GM21381 (cell line): Measurements from ENCODE around the gene MGST3.
"Not testable (repeated sequence)": the region's sequence is repeated elsewhere in the genome, so short reads cannot be mapped to it uniquely, and the experiment has no call there.

Source experiments
- ATAC-seq: cut with Tn5 transposase; IDR thresholded peaks from one replicate; pipeline ENCODE4 v1.9.1; 2021; ENCODE audit warnings: mild to moderate bottlenecking, moderate library complexity; ENCODE audit not compliant: unreplicated experiment

The MGST3 gene

DNA sequence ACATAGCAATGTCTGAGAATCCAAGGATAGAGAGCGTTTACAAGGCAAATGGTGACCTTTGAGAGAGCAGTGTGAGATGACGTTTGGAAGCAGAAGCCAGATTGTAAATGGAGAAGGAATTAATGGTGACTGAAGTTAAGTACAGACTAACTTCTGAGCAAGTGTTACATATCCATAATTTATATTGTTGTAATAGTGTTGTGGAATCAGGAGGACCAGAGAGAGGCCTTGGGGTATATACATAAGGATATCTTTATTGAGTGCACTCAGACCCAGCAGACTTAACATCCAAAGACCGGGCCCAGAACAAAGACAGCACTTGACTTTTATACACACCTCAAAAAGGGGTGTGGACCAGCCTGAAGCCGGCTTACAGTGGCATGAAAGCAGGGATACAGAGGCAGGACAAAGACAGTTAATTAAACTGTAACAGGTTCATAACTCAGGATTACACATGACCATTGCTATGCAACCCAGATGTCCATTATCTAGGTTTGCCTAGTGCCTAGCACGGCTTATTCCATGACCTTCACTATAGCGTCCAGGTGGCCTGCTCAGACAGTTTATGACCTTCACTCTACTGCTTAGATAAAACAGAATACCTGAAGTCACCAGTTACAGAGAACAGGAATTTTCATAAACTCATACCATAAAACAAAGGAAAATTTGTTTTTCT, 2.7 kb upstream of the MGST3 start:
- no peak for ATAC-seq

DNA sequence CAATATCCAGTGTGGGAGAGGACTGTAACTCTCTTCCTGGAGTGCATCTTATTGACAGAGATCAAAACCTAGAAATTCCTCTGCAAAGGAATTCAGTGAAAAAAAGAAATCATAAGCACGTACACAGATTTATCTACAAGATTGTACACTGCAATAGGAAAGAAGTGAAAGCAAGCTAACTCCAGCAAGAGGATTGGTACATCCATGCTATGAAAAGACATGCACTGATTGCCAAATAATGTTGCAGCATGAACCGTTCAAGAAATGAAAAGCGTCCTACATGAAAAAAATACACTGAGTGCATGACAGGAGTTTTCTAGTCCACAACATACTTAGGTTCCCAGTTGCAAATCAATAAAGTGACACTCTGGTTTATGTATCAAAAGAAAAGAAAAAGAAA, 1.9 kb upstream of the MGST3 start:
- no peak for ATAC-seq

DNA sequence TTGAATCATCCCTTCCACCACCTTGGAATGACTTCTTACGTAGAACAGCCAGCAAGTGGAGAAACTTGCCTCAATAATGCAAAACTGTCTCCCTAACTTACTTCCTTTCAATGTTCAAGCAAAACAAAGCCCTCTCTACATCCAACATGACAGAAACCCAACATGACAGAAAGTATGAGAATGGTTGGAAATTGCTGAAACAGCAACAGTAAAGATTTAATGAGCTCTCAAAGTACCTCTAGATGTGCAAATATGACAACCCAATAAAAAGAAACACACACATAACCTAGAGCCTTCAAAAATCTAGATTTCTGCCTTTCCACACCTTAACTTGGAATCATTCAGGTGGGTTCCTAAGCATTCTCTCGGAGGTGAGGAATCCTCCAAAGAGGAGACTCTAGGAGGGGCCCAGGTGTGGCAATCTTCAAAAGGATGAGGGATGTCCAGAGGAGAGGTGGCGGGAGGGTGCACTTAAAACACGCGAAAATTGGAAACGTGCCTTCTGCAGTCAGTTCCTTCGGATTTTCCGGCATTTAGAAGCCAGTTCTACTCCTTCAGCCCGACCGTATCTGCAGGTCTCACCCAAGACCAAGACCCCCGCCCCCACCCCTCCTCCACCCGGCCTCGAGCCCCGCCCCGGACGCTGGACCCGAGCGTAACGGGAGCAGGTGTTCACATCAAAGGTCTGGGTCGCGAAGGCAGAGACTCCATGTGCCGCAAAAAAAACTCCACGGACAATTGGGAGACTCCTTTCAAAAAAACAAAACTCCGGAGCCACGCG, 996 bp upstream of the MGST3 start:
- peak; percentile 0 for ATAC-seq

DNA sequence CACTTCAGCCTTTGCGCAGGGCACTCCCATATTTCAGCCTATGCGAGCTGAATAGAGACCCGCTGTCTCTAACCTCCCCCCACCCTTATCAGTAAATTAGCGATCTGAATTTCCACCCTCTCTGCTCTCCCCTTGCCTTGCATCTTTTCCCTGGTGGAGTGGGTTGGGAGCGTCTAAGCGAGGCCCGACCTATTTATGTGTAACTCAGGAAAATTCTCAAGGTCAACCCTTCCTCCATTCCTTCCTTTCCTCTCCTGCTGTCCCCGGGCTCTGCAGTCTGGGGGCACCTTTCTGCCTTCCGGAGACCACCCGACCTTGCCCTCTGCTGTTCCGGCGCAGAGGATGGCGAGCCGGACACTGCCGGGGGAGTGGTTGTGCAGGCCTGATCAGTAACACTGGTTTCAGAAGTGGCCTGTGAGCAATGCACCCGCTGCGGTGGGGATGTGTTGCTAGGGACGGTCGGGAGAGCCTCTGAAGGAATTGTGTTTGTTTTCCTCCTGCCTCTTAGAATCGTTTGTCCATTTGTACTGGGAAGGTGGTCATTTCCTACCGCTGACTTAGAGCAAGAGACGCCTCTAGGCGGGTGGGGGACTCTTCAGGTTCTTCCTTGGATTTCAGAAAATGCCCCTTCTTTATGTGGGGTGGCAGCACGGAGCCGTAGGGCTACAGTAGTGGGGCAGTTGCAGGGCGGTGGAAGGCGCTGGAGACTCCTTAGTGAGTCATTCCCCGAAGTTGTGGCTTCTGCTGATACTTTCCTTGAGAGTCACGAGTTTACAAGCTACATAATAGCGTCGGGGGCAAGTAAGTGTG, 513 bp downstream of the MGST3 start:
- peak; percentile 37 for ATAC-seq

DNA sequence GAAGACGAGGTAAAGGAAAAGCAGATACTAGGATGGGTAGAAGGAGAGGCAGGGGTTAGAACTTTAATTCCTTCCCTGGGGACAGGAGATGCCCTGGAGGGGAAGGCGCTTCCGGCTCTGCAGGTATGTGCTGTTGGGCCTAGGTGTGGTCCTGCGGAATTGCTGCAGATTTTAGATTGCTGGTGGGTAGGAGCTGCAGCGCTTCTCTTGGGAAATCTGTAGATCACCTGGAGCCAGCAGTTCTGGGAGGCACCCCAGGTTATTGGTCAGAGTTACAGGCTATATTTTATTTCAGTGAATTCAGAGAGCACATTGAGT, 1.1 kb downstream of the MGST3 start:
- ATAC-seq: no peak

DNA sequence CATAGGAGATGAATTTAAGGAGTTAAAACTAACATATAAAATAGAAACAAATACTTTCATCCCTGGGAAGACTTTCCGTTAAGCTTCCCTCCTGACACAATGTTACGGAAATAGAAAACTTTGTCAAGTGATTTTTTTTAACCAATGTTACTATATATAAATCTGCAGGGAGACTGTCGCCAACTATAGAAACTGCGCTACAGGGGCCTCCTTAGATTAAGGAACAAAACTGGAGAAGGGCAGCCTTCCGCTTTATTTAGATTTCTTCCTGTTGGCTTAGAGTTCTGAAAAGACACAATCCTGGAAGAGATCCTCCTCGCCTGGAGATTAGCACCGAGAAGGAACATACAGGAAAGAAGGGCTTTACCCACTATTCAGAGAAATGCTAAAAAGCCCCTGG, 1.5 kb downstream of the MGST3 start:
- ATAC-seq: no peak

DNA sequence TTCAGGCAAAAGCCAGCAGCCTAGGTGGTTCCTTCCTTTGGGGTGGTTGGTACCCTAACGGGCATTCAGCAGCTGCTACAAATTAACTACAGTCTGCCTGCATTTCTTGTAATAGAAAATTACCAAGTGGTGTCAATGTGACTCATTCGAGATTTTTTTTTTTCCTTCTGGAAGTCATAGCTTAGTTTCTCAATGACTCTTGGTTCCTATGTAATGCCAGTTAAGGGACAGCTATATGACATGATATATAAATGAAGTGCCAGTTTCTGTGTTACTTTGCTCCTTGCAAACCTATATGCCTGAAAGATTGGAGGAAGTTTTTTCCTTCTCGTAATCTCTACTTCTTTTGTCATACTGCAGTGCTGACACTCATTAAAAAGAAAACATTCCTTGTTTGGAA, 2.6 kb downstream of the MGST3 start:
- ATAC-seq: no peak

DNA sequence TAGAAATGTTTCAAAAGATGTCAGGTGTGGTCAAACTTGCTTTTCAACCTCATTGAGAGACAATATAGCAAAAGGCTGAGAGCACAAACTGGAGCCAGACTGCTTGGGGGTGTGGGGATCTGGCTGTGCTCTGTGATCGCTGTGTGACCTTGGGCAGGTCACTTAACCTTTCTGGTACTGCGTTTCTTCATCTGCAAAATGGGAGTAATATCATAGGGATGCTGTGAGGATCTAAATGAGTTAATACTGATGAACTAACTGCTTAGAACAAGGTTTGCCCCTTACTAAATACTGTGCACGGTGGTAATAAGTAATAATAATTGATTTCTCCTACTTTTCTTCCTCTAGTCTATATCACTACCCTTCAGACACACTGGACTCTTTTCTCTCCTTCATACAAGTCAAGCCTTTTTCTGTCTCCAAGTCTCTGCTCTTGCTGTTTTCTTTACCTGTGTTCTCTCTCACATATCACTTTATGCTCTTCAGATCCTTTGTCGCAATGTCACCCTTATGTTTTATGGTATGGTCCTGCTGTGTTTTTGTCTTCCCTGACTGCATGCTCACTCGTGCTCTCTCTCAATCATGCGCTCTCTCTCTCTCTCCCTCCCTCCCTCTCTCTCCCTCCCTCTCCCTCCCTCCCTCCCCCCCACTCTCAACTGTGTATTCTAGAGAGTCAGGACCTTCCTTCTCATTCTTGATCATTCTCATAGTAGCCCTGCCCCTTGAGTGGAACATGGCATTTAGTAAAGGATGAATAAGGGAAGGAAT, 3.3 kb downstream of the MGST3 start:
- no peak for ATAC-seq

DNA sequence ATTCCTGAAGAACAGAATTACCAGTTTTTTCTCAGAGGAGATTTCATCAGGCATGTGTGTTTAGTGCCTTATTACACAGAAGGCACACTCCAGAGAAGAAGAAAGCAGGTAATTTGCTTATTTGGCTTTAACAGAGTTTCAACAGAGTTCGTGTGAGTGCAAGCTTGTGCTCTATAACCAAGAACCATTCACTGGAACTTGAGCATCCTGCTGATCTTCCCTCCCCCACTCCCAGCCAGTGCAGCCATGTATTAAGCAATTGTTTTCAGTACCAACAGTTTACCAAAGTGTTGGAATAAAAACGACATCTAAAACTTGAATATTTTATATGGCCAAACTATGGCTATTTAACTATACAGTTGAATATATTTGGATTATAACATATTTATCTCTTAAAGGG, 4.3 kb downstream of the MGST3 start:
- no peak for ATAC-seq

DNA sequence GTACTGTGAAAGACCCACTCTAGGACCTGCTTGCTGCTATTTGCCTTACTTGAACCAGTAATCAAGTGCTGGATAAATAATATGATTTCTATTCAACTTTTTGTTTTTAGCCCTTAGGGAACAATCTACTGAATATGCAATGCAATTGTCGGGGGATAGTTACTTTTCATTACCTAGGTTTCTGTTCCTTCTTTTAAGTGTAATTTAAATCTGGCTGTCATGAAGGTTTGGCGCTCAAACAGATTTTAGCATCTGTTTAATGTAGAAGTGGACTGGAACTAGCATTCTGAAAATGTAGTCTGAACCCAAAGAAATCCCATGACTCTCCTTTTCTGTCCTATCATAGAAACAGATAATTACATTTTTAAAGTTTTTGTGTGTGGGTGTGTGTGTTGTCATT, 4.8 kb downstream of the MGST3 start:
- no peak for ATAC-seq

DNA sequence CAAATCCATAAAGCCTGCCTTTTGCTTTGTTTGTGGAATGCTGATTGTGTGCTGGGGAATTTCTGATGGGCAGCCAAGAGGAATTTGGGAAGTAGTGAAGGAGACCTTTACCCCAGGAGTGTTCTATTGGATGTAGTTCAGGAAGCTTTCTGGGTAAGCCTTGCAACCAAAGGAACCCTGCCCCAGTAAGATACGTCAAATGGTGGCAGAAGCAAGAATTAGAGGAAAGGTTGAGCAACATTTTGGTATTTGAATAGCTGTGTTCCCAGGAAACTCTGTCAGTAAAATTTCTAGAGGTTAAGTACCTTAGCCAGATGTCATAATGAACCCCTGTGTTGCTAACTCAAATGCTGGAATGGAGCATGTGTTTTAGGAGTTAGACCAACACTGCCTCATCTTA, 6.4 kb downstream of the MGST3 start:
- ATAC-seq: no peak

DNA sequence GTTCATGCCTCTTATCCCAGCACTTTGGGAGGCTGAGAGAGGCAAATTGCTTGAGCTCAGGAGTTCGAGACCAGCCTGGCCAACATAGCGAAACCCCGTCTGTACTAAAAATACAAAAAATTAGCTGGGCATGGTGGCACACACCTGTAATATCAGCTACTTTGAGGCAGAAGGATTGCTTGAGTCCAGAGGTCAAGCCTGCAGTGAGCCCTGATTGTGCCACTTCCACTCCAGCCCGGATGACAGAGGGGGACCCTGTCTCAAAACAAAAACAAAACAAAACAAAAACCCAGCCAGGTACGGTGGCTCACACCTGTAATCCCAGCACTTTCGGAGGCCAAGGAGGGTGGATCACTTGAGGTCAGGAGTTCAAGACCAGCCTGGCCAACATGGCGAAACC, 7.2 kb downstream of the MGST3 start:
- not testable (repeated sequence) for ATAC-seq

DNA sequence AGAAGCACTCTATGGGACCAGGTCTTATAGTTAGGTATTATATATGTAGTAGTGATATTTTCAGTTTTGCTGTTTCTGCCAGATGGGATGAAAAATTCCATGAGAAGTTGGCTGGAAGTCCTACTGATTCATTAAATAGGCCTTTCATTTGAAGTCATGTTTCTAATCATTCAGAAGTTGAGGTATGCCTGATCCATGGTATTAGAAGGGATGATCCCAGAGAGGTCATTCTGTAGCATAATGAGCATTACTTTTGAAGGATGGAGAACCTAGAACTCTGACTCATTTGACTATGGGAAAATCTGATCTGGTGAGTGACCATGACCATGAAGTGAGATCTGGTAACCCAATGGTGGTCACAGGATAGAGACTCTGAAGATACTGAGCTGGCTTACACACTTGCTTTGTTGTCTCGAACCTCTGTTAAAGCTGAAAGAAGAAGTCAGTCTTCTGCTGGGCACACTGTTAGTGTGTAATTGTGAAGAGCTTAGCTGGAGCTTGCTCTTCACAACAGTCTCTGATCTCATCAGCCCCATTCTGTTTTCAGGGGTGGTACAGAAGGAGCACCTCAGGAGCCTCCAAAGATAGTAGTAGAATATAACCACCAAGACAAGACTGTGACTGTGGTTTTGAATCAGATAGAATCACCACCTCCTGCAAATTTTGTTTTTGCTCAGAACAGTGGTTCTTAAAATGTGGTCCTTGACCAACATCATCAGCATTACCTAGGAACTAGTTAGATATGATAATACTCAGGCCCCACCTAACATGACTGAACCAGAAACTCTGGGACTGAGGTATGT, 9.0 kb downstream of the MGST3 start:
- peak; percentile 46 for ATAC-seq

DNA sequence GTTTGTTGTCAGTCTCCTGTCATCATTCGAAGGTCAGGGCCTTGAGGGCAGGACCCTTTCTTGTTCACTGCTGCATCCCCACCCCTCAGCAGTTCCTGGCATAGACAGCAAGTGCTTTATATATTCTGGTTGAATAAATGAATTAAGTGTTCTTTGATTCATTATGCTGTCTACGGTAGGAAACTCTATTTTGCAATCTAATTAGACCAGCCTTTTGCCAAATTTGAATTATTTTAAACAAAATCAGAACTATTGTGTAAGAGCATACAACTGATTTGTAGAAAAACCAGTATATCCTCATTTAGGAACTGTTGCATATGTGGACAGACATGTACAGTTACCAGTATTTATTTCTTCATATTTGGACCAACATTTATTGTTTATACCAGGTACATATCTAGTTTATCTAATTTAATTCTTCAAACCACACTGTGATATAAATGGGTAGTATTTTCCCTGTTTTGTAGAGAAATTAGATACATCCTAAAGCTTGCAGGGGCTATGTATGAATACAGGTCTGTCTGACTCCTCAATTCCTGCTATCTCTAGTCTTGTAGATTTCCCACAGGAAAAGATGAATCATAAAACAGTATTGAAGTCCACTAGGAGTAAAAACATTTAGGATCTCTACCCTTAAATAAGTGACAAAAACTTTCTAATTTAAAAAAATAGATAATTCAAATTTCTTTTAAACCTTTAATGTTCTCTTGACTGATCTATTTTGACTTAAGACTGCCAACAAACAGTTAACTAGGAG, 10.4 kb downstream of the MGST3 start:
- ATAC-seq: no peak

DNA sequence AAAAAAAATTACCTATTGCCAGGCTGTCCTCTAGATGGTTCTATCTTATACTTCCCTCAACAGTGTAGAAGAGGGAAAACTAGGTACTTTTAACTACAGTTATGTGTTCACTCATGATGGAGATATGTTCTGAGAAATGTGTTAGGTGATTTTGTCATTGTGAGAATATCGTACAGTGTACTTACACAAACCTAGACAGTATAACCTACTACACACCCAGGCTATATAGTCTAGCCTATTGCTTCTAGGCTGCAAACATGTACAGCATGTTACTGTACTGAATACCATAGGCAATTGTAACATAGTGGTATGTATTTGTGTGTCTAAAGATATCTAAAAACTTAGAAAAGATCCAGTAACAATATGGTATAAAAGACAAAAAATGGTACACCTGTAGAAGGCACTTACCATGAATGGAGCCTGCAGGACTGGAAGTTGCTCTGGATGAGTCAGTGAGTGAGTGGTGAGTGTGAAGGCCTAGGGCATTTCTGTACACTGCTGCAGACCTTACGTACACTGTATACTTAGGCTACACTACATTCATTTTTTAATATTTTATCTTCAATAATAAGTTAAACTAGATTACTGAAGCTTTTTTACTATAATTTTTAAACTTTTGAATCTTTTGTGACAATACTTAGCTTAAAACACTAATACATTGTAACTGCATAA, 13.2 kb downstream of the MGST3 start:
- no peak for ATAC-seq

DNA sequence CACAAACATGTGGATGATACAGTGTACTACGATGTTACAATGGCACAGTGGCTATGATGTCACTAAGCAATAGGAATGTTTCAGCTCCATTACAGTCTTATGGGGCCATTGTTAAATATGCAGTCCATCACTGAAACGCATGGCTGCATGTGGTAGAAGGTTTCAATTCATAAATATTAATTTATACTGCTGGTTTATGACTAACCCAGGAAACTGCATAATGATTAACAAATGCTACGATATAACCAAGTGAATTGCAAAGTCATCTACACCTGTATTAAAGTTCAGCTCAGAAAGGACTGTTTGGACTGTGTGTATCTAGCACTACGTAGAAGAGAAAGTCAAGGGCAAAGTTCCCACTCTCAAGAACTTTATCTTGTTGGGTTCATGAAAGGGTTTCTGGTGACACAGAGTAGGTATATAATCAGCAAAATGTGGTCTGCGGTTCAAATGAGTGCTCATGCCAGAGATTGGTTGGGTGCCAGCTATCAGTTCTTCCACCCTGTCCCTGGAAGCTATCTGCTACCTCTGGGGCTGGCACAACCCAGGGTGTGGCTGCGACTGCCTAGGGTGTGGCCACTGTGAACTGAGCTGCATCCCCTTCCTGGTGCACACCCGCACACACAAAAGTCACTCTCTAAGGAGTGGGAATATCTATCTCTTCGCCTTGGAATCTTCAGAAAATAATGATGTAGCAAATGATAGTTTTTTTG, 14.8 kb downstream of the MGST3 start:
- peak; percentile 47 for ATAC-seq

DNA sequence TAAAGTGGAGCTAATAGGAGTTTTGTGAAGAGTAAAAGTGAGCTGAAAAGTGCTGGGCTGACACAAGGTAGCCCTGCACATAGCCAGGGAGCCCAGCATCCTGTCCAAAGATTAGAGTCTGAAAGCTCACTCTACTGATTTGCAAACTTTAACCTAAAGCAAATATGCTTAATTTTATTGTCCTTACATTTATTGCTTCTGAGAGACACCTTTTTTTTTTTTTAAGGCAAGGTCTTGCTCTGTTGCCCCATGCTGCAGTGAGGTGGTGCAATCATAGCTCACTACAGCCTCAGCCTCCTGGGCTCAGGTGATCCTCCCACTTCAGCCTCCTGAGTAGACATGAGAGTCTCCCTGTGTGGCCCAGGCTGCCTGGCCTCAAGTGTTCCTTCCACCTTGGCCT, 16.5 kb downstream of the MGST3 start:
- no peak for ATAC-seq

DNA sequence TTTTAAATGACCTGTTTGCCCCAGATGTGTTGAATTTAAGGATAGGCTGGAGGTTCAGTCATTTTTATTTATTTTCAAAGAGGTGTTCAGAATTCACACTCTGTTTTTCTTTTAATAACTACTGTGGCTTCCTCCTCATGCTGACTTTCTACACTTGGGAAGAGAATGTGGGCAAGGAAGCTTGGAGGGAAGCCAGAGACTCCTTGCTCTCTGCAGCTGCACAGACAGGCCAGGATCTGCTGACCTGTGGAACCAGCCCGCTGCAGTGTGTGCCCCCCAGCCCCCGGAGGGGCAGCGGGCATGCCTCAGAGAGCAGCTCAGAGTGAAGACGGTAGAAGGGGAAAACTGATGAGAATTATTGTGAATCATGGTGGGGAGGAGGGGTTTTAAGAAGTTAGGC, 16.9 kb downstream of the MGST3 start:
- no peak for ATAC-seq
